Activated naive CD4-positive, alpha-beta T cell treated with anti-CD3 and anti-CD28 coated beads, Interleukin-2, amount 10 ng/mL, durations not matched to agents 7 days and 5 days (primary cell): Measurements from ENCODE around the gene TAF11.

ENCODE experiments used
- CTCF ChIA-PET: fragments of 350-600 bp; sonication (Branson Sonifier 250); formaldehyde crosslinking; loops from one replicate; lab custom pipeline; 2021; ENCODE audit warnings: antibody characterized with exemption; lab: Charles Lee
- DNase-seq: peaks from one replicate; pipeline ENCODE4 v3.0.0-alpha.2; 2020
- H3K27ac Mint-ChIP-seq: one replicate; pipeline ENCODE4 v1.8.0; 2021; ENCODE audit warnings: mild to moderate bottlenecking, moderate library complexity, mixed read lengths
- H3K27me3 Mint-ChIP-seq: one replicate; pipeline ENCODE4 v1.8.0; 2021; ENCODE audit warnings: mild to moderate bottlenecking, mixed read lengths
- H3K36me3 Mint-ChIP-seq: one replicate; pipeline ENCODE4 v1.8.0; 2021; ENCODE audit warnings: mixed read lengths
- H3K4me1 Mint-ChIP-seq: one replicate; pipeline ENCODE4 v1.8.0; 2021; ENCODE audit warnings: mixed read lengths
- H3K4me3 Mint-ChIP-seq: one replicate; pipeline ENCODE4 v1.8.0; 2021; ENCODE audit warnings: mild to moderate bottlenecking, moderate library complexity, mixed read lengths
- H3K9me3 Mint-ChIP-seq: one replicate; pipeline ENCODE4 v1.8.0; 2021; ENCODE audit warnings: mixed read lengths

TAF11 gene

DNA sequence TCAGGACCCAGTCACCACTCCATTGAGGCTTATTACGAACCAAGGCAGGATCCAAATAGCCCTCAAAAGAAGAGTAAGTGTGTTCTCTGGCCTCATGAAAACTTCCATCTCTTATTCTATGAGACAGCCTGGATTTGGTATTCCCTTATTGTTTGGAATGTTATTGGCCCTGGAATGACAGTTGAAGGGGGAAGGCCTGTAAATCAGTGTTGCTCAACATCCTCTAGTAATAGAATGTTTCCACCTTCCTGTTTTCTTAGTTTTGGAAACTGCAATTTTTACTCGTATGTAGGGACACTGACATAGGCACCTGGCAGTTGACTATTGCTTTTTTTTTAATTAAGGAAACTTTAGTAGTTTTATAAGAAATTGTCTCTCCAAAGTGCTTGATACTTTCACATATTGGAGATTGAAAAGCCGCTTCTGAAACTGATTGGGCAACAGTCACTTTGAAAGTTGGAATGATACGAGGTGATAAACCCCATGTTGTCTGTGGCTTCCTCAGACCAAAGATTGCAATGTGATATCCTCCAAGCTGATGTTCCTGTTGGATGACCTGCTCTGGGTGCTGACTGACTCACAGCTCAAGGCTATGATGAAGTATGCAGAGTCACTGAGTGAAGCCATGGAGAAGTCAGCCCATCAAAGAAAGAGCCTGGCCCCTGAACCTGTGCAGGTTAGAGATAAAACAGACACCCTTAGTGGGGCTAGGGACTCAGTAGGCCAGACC is 52.9 kb downstream of the TAF11 start:
- DNase-seq, result no peak
- Mint-ChIP-seq H3K27ac (no peak overlapping the region), H3K27me3 (no peaks in the 10 kb centered on the region)

DNA sequence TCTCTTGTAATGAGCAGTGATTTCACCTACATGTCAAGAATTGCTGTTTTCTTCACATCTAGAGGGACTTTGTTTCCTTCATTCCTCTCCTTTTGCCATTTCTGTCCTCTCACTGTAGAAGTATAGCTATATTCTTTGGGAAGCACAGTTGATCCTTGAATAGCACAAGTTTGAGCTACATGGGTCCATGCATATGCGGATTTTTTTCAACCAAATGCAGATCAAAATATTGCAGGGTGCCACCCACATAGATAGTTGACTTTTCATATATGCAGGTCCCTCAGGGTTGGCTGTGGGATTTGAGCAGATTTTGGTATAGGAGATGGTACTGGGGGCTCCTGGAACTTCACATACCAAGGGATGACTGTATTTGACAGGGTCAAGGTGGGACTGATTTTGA is 54.9 kb downstream of the TAF11 start:
- H3K9me3 Mint-ChIP-seq, result no peaks in the 10 kb centered on the region
- no peak for DNase-seq
- no peak overlapping the region for H3K27ac Mint-ChIP-seq
- H3K36me3 Mint-ChIP-seq, result peaks cover 30% of the 10 kb centered on the region
- H3K4me1 Mint-ChIP-seq, result no peaks in the 10 kb centered on the region
- no peaks in the 10 kb centered on the region for H3K27me3 Mint-ChIP-seq
- no peak overlapping the region for H3K4me3 Mint-ChIP-seq
- CTCF ChIA-PET, result no interaction called here

More for the DNA sequence above, 52.9 kb downstream of the TAF11 start:
- H3K4me1 Mint-ChIP-seq, result peaks cover 6% of the 10 kb centered on the region
- peaks cover 33% of the 10 kb centered on the region for H3K36me3 Mint-ChIP-seq
- CTCF ChIA-PET, result no interaction called here
- H3K9me3 Mint-ChIP-seq, result no peaks in the 10 kb centered on the region
- H3K4me3 Mint-ChIP-seq, result no peak overlapping the region

DNA sequence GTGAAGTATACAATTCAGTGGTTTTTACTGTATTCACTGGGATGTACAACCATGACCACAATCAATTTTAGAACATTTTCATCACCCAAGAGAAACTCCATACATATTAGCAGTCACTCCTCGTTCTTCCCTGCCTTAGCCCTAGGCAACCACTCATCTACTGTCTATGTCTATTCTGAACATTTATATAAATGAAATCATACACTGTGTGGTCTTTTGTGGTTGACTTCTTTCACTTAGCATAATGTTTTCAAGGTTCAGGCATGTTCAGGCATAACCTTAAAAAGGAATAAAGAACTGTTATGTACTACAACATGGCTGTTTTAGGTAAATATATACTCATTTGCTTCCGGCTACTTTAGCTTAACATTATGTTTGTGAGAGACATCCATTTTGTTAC is 58.7 kb downstream of the TAF11 start:
- no peaks in the 10 kb centered on the region for H3K9me3 Mint-ChIP-seq
- no peak for DNase-seq
- peaks cover 15% of the 10 kb centered on the region for H3K36me3 Mint-ChIP-seq
- no peaks in the 10 kb centered on the region for H3K4me1 Mint-ChIP-seq
- H3K27ac Mint-ChIP-seq, result no peak overlapping the region
- CTCF ChIA-PET, result no interaction called here
- no peaks in the 10 kb centered on the region for H3K27me3 Mint-ChIP-seq
- H3K4me3 Mint-ChIP-seq, result no peak overlapping the region
